H1 (cell line): ENCODE data around the gene UBE4B. TPM values are rescaled to one million over a fixed set of nuclear protein-coding genes. Genes with fewer than 3 reads are reported as not detected.

ENCODE experiments used
- CTCF ChIP-seq, 3 experiments: IDR thresholded peaks; 1 replicate in 2 of 3; 2 replicates in 1 of 3; pipeline versions ENCODE4 v1.5.1 to v1.6.1; 2011; ENCODE audit warnings: low read length in 3 of 3, mild to moderate bottlenecking in 3 of 3, inconsistent platforms in 2 of 3, low read depth in 1 of 3, moderate library complexity in 1 of 3; ENCODE audit not compliant: insufficient read depth in 1 of 3; ENCODE audit errors: control extremely low read depth in 1 of 3
- EGR1 ChIP-seq: IDR thresholded peaks from 2 replicates; pipeline ENCODE4 v1.6.1; 2011; ENCODE audit warnings: low read depth, low read length, borderline replicate concordance
- RBBP5 ChIP-seq: IDR thresholded peaks from 2 replicates; pipeline ENCODE4 v1.7.1; 2012; ENCODE audit warnings: low read depth, mild to moderate bottlenecking, inconsistent platforms, low read length, moderate library complexity, borderline replicate concordance
- YY1 ChIP-seq: IDR thresholded peaks from 2 replicates; pipeline ENCODE4 v1.6.1; 2011; ENCODE audit warnings: low read depth, mild to moderate bottlenecking, low read length
- polyA plus RNA-seq, 7 experiments: library from polyadenylated mRNA; depleted of rRNA in 3 of 7; stranded (reverse) in 5 of 7; unstranded in 2 of 7; fragments of >200 nt in 5 of 7; fragments of 200-250 nt in 2 of 7; gene quantifications; 1 replicate in 5 of 7; 2 replicates in 1 of 7; 4 replicates in 1 of 7; pipeline versions ENCODE4 v1.2.1 to v1.2.3, GENCODE V29; 2011 to 2013; ENCODE audit warnings: missing spikeins in 2 of 7, mixed read lengths in 2 of 7
- total RNA-seq: library from RNA; stranded (reverse); fragmentation: NEBNext Ultra II Directional; extraction: Animal tissue kit (Norgen Biotek cat#: 25700); gene quantifications from 2 replicates; pipeline ENCODE4 v1.2.1, GENCODE V29; 2021

UBE4B gene
- total and polyA plus RNA-seq, 2 of the 8 experiments (the other 6 are each of a cell fraction or from before 2014, with no cell fraction given): 24.5 to 90.1 TPM

GRCh38 chr1:10087210-10087609, 54.5 kb downstream of the UBE4B start (continued):
- no peak for TF ChIP-seq RBBP5
- TF ChIP-seq EGR1: no peak
- no peak for TF ChIP-seq CTCF (IDR thresholded peaks at IDR 0.05; ENCODE audit: control extremely low read depth in 1 of 3, insufficient read depth in 1 of 3, low read depth in 1 of 3, low read length in 3 of 3)
- no peak for TF ChIP-seq YY1
